Endothelial cell of umbilical vein (primary cell): ENCODE results near the gene PGBD5.

Experiments
- CTCF ChIP-seq, 2 donors: IDR thresholded peaks; 1 replicate in 1 of 2; 2 replicates in 1 of 2; pipeline ENCODE4 v1.5.1; 2011; ENCODE audit warnings: low read length in 2 of 2, mild to moderate bottlenecking in 2 of 2, moderate library complexity in 2 of 2, control low read depth in 1 of 2, inconsistent platforms in 1 of 2, low read depth in 1 of 2; ENCODE audit not compliant: insufficient read depth in 1 of 2; ENCODE audit errors: extremely low read depth in 1 of 2
- EZH2 ChIP-seq: IDR thresholded peaks from 2 replicates; pipeline ENCODE4 v1.6.1; 2012; ENCODE audit warnings: borderline replicate concordance, low read depth, mild to moderate bottlenecking, moderate library complexity, low read length, inconsistent platforms; ENCODE audit not compliant: severe bottlenecking
- JUN ChIP-seq: IDR thresholded peaks from 2 replicates; pipeline ENCODE4 v1.6.1; 2011; ENCODE audit warnings: borderline replicate concordance, low read depth; ENCODE audit not compliant: insufficient read length, insufficient read depth
- POLR2AphosphoS5 ChIP-seq: IDR thresholded peaks from 2 replicates; pipeline ENCODE4 v1.6.1; 2012; ENCODE audit warnings: low read depth, mild to moderate bottlenecking, control low read depth, low read length, moderate library complexity; ENCODE audit not compliant: insufficient read depth

- no peak for TF ChIP-seq CTCF (IDR thresholded peaks at IDR 0.05; ENCODE audit: extremely low read depth in 1 of 2, insufficient read depth in 1 of 2, low read depth in 1 of 2, low read length in 2 of 2)
- no peak for TF ChIP-seq EZH2
- TF ChIP-seq POLR2AphosphoS5 = no peak
- no peak for TF ChIP-seq JUN
These were observed 71.0 kb downstream of the PGBD5 start for GRCh38 chr1:230355128-230355527.
